K562 (cell line): ENCODE measurements around the gene PYGO2. TPM values are rescaled to one million over a fixed set of nuclear protein-coding genes. Genes with fewer than 3 reads are reported as not detected.

ENCODE experiments used
- AFF1 ChIP-seq, 2 experiments: fragments of 450-650 bp; IDR thresholded peaks; 2 replicates each; pipeline ENCODE4 v1.6.1; 2018; ENCODE audit warnings: mild to moderate bottlenecking in 2 of 2, low read depth in 1 of 2; ENCODE audit not compliant: partially characterized antibody in 2 of 2
- BCLAF1 ChIP-seq, 2 experiments: fragments of 450-650 bp in 1 of 2; IDR thresholded peaks; 2 replicates each; pipeline ENCODE4 v1.6.1; 2011 to 2017; ENCODE audit warnings: low read depth in 2 of 2, antibody characterized with exemption in 1 of 2, borderline replicate concordance in 1 of 2, low read length in 1 of 2, mild to moderate bottlenecking in 1 of 2, mixed read lengths in 1 of 2; ENCODE audit not compliant: control insufficient read depth in 1 of 2
- CBFB ChIP-seq: sonication (generic); formaldehyde crosslinking; IDR thresholded peaks from 2 replicates; pipeline ENCODE4 v1.4.0; 2020; ENCODE audit warnings: mild to moderate bottlenecking, missing genetic modification reagents
- ELF4 ChIP-seq: fragments of 450-650 bp; formaldehyde crosslinking; IDR thresholded peaks from 2 replicates; pipeline ENCODE4 v1.4.0; 2022; ENCODE audit warnings: missing genetic modification characterization
- GTF2F1 ChIP-seq: IDR thresholded peaks from 2 replicates; pipeline ENCODE4 v1.6.1; 2011; ENCODE audit warnings: low read depth, low read length, improper control_type of control experiment
- HMG20A ChIP-seq: fragments of 450-650 bp; formaldehyde crosslinking; conservative IDR thresholded peaks from 2 replicates; pipeline ENCODE4 v1.4.0; 2020; ENCODE audit warnings: mild to moderate bottlenecking, mixed read lengths
- NR2C1 ChIP-seq, 2 experiments: fragments of 450-650 bp; IDR thresholded peaks; 2 replicates each; pipeline ENCODE4 v1.6.1; 2017; ENCODE audit warnings: mild to moderate bottlenecking in 2 of 2, antibody characterized with exemption in 1 of 2, inconsistent platforms in 1 of 2, missing compliant biosample characterization in 1 of 2, missing genetic modification characterization in 1 of 2
- RFX5 ChIP-seq: IDR thresholded peaks from 2 replicates; pipeline ENCODE4 v1.6.1; 2011; ENCODE audit warnings: low read depth, mild to moderate bottlenecking, improper control_type of control experiment, low read length
- THAP7 ChIP-seq: fragments of 250-450 bp; sonication (Bioruptor Pico); IDR thresholded peaks from 2 replicates; pipeline ENCODE4 v1.5.0; 2021
- TOE1 ChIP-seq, 2 experiments: fragments of 450-650 bp in 1 of 2; sonication (generic) in 1 of 2; formaldehyde crosslinking in 1 of 2; IDR thresholded peaks; 2 replicates each; pipeline versions ENCODE4 v1.7.1 to v1.8.0; 2016 to 2022; ENCODE audit warnings: borderline replicate concordance in 2 of 2, mild to moderate bottlenecking in 2 of 2, antibody characterized with exemption in 1 of 2, inconsistent platforms in 1 of 2, low read depth in 1 of 2, missing genetic modification reagents in 1 of 2, moderate library complexity in 1 of 2
- XRCC4 ChIP-seq: IDR thresholded peaks from one replicate; pipeline ENCODE4 v1.6.1; 2011; ENCODE audit not compliant: insufficient read depth, insufficient read length; ENCODE audit errors: extremely low read depth
- YY1 ChIP-seq, 3 experiments: IDR thresholded peaks; 2 replicates each; pipeline ENCODE4 v1.6.1; 2011; ENCODE audit warnings: low read length in 2 of 3, mild to moderate bottlenecking in 2 of 3, moderate library complexity in 2 of 3, borderline replicate concordance in 1 of 3, control low read depth in 1 of 3, low read depth in 1 of 3; ENCODE audit not compliant: insufficient read depth in 3 of 3, insufficient replicate concordance in 2 of 3, control insufficient read depth in 1 of 3, insufficient read length in 1 of 3; ENCODE audit errors: extremely low read depth in 1 of 3
- ZNF165 ChIP-seq: fragments of 250-450 bp; sonication (Bioruptor Pico); IDR thresholded peaks from 2 replicates; pipeline ENCODE4 v1.4.0; 2020; ENCODE audit warnings: borderline replicate concordance
- ZNF184 ChIP-seq: sonication (generic); formaldehyde crosslinking; IDR thresholded peaks from 2 replicates; pipeline ENCODE4 v1.5.0; 2020; ENCODE audit warnings: missing genetic modification reagents
- ZNF282 ChIP-seq: sonication (generic); formaldehyde crosslinking; IDR thresholded peaks from 2 replicates; pipeline ENCODE4 v1.8.1; 2023; ENCODE audit warnings: missing genetic modification reagents
- polyA plus RNA-seq, 8 experiments: library from polyadenylated mRNA; depleted of rRNA in 4 of 8; stranded (reverse) in 5 of 8; unstranded in 3 of 8; fragments of >200 nt; fragmentation: Nextera tagmentation in 2 of 8; fragmentation: Illumina TruSeq in 1 of 8; extraction: Ambion mirVana in 2 of 8; extraction: Trizol in 1 of 8; gene quantifications; 2 replicates each; pipeline versions ENCODE4 v1.2.1 to v1.2.3, GENCODE V29; 2011 to 2014; ENCODE audit warnings: inconsistent platforms in 1 of 8, missing spikeins in 1 of 8
- total RNA-seq, 7 experiments: library from RNA; depleted of rRNA in 6 of 7; stranded (reverse); fragments of >200 nt in 6 of 7; fragmentation: Illumina TruSeq in 2 of 7; extraction: Trizol in 2 of 7; gene quantifications; 2 replicates each; pipeline versions ENCODE4 v1.2.1 to v1.2.3, GENCODE V29; 2011 to 2021; ENCODE audit warnings: low replicate concordance in 1 of 7

The PYGO2 gene
- total and polyA plus RNA-seq, 9 of the 15 experiments (the other 6 are each of a cell fraction or from before 2014, with no cell fraction given) = 8.3 to 36.2 (median 18.2) TPM

- TF ChIP-seq YY1 (IDR thresholded peaks at IDR 0.05; ENCODE audit: borderline replicate concordance in 1 of 3, control insufficient read depth in 1 of 3, extremely low read depth in 1 of 3, insufficient read depth in 3 of 3, insufficient read length in 1 of 3, insufficient replicate concordance in 2 of 3, low read depth in 1 of 3, low read length in 2 of 3) = no peak
- no peak for TF ChIP-seq GTF2F1
- TF ChIP-seq NR2C1 (IDR thresholded peaks at IDR 0.05) = no peak
- no peak for TF ChIP-seq NR2C1 (tag; IDR thresholded peaks at IDR 0.05)
- TF ChIP-seq ZNF184 (CRISPR knock-in tag) = no peak
- no peak for TF ChIP-seq ZNF165
- TF ChIP-seq HMG20A (CRISPR knock-in tag) = no peak
- no peak for TF ChIP-seq AFF1 (IDR thresholded peaks at IDR 0.05; ENCODE audit: low read depth in 1 of 2, partially characterized antibody in 2 of 2)
- TF ChIP-seq XRCC4 = no peak
- no peak for TF ChIP-seq TOE1 (IDR thresholded peaks at IDR 0.05; ENCODE audit: borderline replicate concordance)
- TF ChIP-seq TOE1 (CRISPR knock-in tag; IDR thresholded peaks at IDR 0.05; ENCODE audit: borderline replicate concordance, low read depth) = no peak
- no peak for TF ChIP-seq RFX5
- TF ChIP-seq ELF4 (CRISPR knock-in tag) = no peak
- no peak for TF ChIP-seq ZNF282 (CRISPR knock-in tag)
- peak; percentile 74; the same call in 1 of the 2 replicates for TF ChIP-seq THAP7 (CRISPR knock-in tag)
- TF ChIP-seq BCLAF1 (IDR thresholded peaks at IDR 0.05; ENCODE audit: borderline replicate concordance in 1 of 2, control insufficient read depth in 1 of 2, low read depth in 2 of 2, low read length in 1 of 2) = no peak
- TF ChIP-seq CBFB (CRISPR knock-in tag) = no peak
Measured at GRCh38 chr1:154993572-154994268, 32.1 kb upstream of the PYGO2 start, which contains the start of gene LENEP (continued).
